Effector memory CD8-positive, alpha-beta T cell (primary cell): Measurements from ENCODE around the gene STX11.

Experiments
- ATAC-seq: fragments of 150-1000 bp; cut with Tn5 transposase; replicated peaks from 2 replicates; pipeline ENCODE4 v1.10.0; 2021; ENCODE audit warnings: mild to moderate bottlenecking, moderate library complexity
- DNase-seq, 3 experiments: peaks; one replicate each; pipeline ENCODE4 v3.0.0; 2021
- H3K27ac Mint-ChIP-seq, 2 donors: one replicate each; pipeline ENCODE4 v1.8.0; 2022; ENCODE audit warnings: mild to moderate bottlenecking in 2 of 2, mixed read lengths in 2 of 2, moderate library complexity in 2 of 2
- H3K27me3 Mint-ChIP-seq, 2 donors: one replicate each; pipeline ENCODE4 v1.8.0; 2022; ENCODE audit warnings: mixed read lengths in 2 of 2
- H3K36me3 Mint-ChIP-seq: one replicate; pipeline ENCODE4 v1.8.0; 2022; ENCODE audit warnings: mild to moderate bottlenecking, moderate library complexity, mixed read lengths; ENCODE audit not compliant: insufficient read depth
- H3K4me1 Mint-ChIP-seq, 2 donors: one replicate each; pipeline ENCODE4 v1.8.0; 2022; ENCODE audit warnings: low read depth in 2 of 2, mixed read lengths in 2 of 2
- H3K4me3 Mint-ChIP-seq, 2 donors: one replicate each; pipeline ENCODE4 v1.8.0; 2022; ENCODE audit warnings: mild to moderate bottlenecking in 2 of 2, mixed read lengths in 2 of 2, moderate library complexity in 2 of 2
- H3K9me3 Mint-ChIP-seq, 2 donors: one replicate each; pipeline ENCODE4 v1.8.0; 2022; ENCODE audit warnings: mixed read lengths in 2 of 2

The STX11 gene

DNA sequence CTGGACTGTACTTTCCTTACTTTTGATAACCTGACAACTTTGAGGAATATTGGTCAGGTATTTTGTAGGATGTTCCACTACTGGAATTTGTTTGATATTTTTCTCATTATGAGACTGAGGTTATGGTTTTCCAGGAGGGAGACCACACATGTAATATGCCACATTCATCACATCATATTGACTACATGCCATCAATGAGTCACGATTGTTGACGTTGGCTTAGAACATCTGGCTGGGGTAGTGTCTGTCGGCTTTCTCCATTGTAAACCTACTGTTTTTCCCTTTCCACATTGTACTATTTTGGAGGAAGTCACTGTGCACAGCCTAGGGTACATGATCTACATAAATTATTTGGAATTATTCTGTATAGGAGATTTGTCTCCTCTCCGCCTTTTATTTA lies 1.4 kb upstream of the STX11 start:
- peak overlapping the region in 1 of 2 donors; percentile 91 for H3K4me3 Mint-ChIP-seq
- H3K9me3 Mint-ChIP-seq, result no peaks in the 10 kb centered on the region
- peaks cover 17% of the 10 kb centered on the region for H3K36me3 Mint-ChIP-seq
- DNase-seq, result no peak
- peak overlapping the region in 1 of 2 donors; percentile 17 for H3K27ac Mint-ChIP-seq
- H3K27me3 Mint-ChIP-seq, result no peaks in the 10 kb centered on the region
- ATAC-seq, result no peak
- H3K4me1 Mint-ChIP-seq, result peaks cover 26 to 28% of the 10 kb centered on the region in 2 donors

DNA sequence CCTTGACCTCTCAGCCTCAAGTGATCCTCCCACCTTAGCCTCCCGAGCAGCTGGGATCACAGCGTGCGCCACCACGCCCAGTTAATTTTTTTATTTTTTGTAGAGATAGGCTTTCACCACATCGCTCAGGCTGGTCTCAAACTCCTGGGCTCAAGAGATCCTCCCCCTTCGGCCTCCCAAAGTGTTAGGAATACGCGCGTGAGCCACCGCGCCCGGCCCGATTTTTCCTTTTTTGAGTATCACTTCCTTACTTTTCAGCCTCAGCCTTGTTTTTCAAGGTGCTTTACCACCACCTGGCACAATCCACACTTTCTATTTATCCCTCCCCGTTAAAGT lies 791 bp upstream of the STX11 start:
- peak overlapping the region; percentile 88 to 98 for H3K27ac Mint-ChIP-seq
- no peaks in the 10 kb centered on the region for H3K9me3 Mint-ChIP-seq
- H3K36me3 Mint-ChIP-seq, result peaks cover 17% of the 10 kb centered on the region
- no peak for ATAC-seq
- DNase-seq, result no peak
- peak overlapping the region; percentile 88 to 91 for H3K4me3 Mint-ChIP-seq
- peaks cover 29 to 30% of the 10 kb centered on the region in 2 donors for H3K4me1 Mint-ChIP-seq
- H3K27me3 Mint-ChIP-seq, result no peaks in the 10 kb centered on the region

DNA sequence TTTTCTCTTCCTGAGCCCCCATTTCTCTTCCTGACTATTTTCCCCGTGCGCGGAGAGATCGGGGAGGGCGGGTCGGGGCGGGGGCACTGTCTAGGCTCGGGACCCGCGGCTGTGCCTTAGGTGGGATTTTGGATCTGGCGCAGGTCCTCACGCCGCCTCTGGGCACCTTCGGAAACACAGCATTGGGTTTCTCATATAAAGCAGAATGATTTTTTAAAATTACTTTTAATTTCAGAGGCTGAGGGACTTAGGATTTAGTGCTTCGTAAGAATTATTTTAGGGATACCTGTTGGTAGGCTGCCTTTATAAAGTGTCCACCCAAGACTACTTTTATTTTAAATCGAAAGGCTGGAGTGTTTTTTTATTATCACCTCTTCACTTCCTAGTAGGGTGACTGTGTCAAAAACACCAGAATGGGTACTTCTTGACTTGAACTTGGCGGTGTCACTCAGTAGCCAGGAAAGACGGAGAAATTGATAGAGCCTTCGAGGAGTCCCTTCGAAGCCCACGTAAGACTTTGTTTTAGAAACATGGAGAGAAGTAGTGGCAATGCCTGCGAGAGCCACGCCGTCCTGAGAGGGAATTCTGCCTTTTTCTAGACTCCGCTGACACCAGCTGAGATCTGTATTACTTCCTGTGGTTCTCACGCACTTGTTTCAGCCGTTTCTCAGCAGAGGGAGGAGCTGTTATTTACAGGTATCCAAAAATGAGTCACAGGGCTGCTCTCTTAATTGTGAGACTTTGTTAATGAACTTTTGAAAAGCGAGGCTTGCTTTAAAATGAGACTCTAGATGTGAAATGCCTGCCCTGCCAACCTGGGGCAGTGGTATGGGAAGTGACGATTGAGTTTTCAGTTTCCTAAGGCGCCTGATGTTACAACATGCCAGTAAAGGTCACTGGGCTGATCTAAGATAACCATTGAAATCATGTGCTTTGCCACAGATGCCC lies 667 bp downstream of the STX11 start:
- peaks cover 34 to 39% of the 10 kb centered on the region in 2 donors for H3K4me1 Mint-ChIP-seq
- no peaks in the 10 kb centered on the region for H3K27me3 Mint-ChIP-seq
- peaks cover 18% of the 10 kb centered on the region for H3K36me3 Mint-ChIP-seq
- H3K4me3 Mint-ChIP-seq, result peak overlapping the region; percentile 88 to 91
- peak overlapping the region; percentile 95 to 98 for H3K27ac Mint-ChIP-seq
- DNase-seq, result peak; percentile 57 to 70 (median 61)
- H3K9me3 Mint-ChIP-seq, result no peaks in the 10 kb centered on the region
- ATAC-seq, result peak; percentile 79

DNA sequence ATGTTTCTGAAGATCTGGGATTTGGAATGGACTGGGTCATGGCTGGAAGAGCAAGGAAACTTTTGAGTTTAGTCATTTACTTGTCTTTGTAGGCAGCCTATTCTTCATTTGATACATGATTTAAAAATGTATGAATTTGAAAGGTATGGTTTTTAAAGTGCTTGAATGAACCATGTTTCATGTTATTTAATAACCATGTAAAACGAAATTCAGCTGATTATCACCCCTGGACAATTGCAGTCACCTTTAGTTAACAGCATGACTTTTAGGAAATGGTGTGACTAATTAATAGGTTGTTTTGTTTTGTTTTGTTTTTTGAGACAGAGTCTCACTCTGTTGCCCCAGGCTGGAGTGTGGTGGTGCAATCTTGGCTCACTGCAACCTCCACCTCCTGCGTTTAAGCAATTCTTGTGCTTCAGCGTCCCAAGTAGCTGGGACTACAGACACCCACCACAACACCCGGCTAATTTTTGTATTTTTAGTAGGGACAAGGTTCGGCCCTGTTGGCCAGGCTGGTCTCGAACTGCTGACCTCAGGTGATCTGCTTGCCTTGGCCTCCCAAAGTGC lies 2.1 kb downstream of the STX11 start:
- DNase-seq (peak in 1 of 3 experiments; percentile 7), ATAC-seq (no peak)
- Mint-ChIP-seq H3K4me3 (peak overlapping the region; percentile 88 to 91), H3K9me3 (no peaks in the 10 kb centered on the region), H3K4me1 (peaks cover 45 to 53% of the 10 kb centered on the region in 2 donors), H3K27ac (peak overlapping the region; percentile 95 to 98), H3K36me3 (peaks cover 25% of the 10 kb centered on the region), H3K27me3 (no peaks in the 10 kb centered on the region)

DNA sequence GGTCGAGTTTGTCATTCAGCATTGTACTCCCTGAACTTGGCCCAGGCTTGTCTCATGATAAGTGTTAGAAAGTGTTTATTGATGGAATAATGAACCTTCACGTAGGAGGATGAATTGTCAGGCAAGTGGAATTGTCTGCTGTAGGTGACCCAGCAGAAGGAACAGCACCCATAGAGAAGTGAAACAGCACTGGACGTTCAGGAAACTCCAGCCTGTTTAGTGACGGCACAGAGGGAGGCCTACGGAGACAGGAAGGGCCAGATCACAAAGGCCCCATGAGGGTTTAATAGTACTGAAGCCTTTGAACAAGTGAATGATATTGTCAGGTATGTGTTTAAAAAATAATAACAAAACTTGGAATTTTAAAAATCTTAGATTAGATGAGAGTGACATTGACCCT lies 2.9 kb downstream of the STX11 start:
- Mint-ChIP-seq H3K27ac (peak overlapping the region; percentile 76 to 98), H3K27me3 (no peaks in the 10 kb centered on the region), H3K4me3 (peak overlapping the region; percentile 28 to 91), H3K9me3 (no peaks in the 10 kb centered on the region), H3K36me3 (peaks cover 32% of the 10 kb centered on the region), H3K4me1 (peaks cover 48 to 58% of the 10 kb centered on the region in 2 donors)
- DNase-seq (no peak), ATAC-seq (no peak)

DNA sequence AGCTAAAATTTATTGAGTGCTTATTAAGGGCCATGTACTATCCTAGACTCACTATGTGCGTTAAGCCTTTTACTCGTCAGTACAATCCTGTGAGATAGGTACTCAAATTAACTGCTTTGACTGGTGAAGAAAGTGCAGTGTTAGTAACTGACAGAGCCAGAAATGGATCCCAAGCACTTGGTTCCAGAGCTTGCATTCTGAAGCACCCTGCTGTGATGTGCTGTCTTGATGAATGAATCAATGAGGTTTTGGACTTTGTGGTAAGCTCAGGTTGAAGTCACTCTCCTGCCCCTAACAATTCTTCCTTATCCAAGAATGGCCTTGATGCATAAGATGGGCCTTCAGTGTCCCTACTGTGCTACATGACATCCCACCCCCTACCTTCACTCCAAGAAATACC lies 3.7 kb downstream of the STX11 start:
- ATAC-seq (no peak), DNase-seq (no peak)
- Mint-ChIP-seq H3K27me3 (no peaks in the 10 kb centered on the region), H3K4me1 (peaks cover 48 to 60% of the 10 kb centered on the region in 2 donors), H3K4me3 (peak overlapping the region; percentile 28 to 91), H3K9me3 (no peaks in the 10 kb centered on the region), H3K27ac (peak overlapping the region in 1 of 2 donors; percentile 98), H3K36me3 (peaks cover 32% of the 10 kb centered on the region)

DNA sequence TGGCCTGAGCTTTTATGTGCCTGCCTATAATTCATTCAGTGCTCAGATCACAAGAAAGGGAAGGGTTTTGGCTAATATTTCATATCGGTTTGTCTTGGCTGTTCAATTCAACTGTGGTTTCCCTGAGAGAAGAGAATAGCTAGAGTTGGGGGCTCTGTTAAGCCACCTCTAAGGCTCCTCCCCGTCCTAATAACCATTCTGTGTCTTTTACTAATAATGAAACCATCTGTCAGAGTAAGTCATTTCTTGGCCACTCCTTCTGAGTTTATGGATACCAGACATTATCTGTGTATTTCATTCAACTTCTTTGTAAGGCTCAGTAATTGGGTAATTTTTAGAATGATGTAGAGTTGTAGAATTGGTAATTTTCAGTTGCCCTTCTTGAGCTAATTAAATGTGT lies 5.2 kb downstream of the STX11 start:
- no peaks in the 10 kb centered on the region for H3K9me3 Mint-ChIP-seq
- no peaks in the 10 kb centered on the region for H3K27me3 Mint-ChIP-seq
- peaks cover 30% of the 10 kb centered on the region for H3K36me3 Mint-ChIP-seq
- no peak for DNase-seq
- no peak overlapping the region for H3K27ac Mint-ChIP-seq
- peak overlapping the region in 1 of 2 donors; percentile 60 for H3K4me3 Mint-ChIP-seq
- peaks cover 43 to 55% of the 10 kb centered on the region in 2 donors for H3K4me1 Mint-ChIP-seq
- ATAC-seq, result no peak

DNA sequence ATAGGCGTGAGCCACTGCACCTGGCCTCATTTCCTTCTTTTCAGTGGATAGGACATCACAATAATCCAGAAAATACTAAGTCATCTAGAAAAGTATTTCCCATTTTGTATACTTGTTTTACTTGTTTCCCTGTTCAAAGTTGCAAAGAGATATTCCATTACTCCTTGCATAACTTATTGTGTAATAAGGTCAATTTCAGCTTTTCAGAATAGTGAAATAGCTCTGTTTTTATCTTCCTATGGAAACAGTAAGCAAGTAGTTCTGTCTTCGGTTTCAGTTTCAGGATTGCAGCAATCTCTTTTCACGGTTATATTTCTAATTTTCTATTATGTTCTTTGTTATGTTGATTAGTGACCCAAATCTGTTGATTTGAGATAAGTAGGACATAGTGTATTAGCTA lies 6.0 kb downstream of the STX11 start:
- Mint-ChIP-seq H3K27me3 (no peaks in the 10 kb centered on the region), H3K27ac (peak overlapping the region; percentile 86 to 89), H3K9me3 (no peaks in the 10 kb centered on the region), H3K36me3 (peaks cover 22% of the 10 kb centered on the region), H3K4me1 (peaks cover 40 to 54% of the 10 kb centered on the region in 2 donors), H3K4me3 (peak overlapping the region; percentile 48 to 60)
- ATAC-seq, result no peak
- DNase-seq, result no peak

DNA sequence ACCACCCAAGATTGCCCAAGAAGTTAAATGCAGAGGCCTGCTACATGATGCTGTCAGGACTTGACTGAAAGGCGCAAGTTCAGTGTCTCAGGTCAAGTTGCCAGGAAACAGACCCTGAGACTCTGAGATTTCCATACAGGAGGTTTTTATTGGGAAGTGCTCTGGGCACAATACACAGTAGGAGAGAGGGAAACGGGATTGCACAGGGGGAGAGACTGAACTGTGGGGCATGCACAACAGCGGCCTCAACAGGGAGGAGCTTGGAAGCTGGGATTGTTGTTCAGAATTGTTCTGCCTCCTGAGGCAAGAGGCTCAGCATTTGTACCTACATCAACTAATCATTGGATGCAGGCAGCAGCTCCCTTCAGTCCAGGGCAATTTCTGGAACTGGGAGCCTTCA lies 6.7 kb downstream of the STX11 start:
- no peak overlapping the region for H3K4me3 Mint-ChIP-seq
- DNase-seq (no peak), ATAC-seq (no peak)
- peak overlapping the region; percentile 86 to 89 for H3K27ac Mint-ChIP-seq
- H3K4me1 Mint-ChIP-seq, result peaks cover 36 to 54% of the 10 kb centered on the region in 2 donors
- H3K9me3 Mint-ChIP-seq, result no peaks in the 10 kb centered on the region
- no peaks in the 10 kb centered on the region for H3K27me3 Mint-ChIP-seq
- H3K36me3 Mint-ChIP-seq, result peaks cover 24% of the 10 kb centered on the region

DNA sequence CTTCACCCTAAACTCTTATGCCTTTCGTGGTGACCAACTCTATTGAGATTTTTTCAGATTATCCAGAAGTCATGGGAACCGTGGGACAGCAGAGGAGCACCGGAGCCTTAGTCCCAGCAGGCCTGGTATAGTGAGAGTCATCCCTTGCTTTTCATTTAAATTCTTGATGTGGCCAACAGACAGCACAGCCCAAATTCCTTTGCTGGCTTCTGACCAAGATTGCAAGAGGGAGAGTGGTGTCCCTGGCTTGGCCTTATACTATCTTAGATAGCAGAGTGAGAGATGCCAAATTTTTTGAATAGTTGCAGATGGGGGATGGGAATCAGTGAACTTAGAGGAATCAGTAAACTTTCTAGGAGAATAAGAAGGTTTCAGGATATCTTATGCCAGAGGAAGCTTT lies 7.8 kb downstream of the STX11 start:
- peaks cover 36 to 49% of the 10 kb centered on the region in 2 donors for H3K4me1 Mint-ChIP-seq
- no peaks in the 10 kb centered on the region for H3K27me3 Mint-ChIP-seq
- H3K36me3 Mint-ChIP-seq, result peaks cover 24% of the 10 kb centered on the region
- peak overlapping the region; percentile 86 to 89 for H3K27ac Mint-ChIP-seq
- DNase-seq (no peak), ATAC-seq (no peak)
- no peak overlapping the region for H3K4me3 Mint-ChIP-seq
- no peaks in the 10 kb centered on the region for H3K9me3 Mint-ChIP-seq

DNA sequence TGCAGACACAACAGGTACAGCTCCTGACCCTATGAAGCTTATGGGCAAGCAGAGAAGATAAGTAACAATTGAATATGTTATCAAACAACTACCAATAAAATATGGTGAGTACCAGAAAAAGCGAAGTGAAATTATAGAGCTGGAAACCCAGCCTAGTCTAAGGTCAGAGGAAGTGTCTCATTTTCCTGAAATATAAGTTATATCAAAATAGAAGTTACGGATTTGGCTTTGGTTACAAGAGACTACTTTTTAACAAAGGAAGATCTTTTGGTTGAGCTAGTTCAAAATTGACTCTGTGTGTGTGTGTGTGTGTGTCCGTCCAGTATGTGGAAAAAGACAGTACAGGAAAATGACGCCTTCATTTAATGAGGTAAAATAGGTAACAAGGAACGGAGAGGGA lies 8.9 kb downstream of the STX11 start:
- Mint-ChIP-seq H3K9me3 (no peaks in the 10 kb centered on the region), H3K4me3 (no peak overlapping the region), H3K36me3 (peaks cover 24% of the 10 kb centered on the region), H3K4me1 (peaks cover 29 to 42% of the 10 kb centered on the region in 2 donors), H3K27ac (peak overlapping the region in 1 of 2 donors; percentile 89), H3K27me3 (no peaks in the 10 kb centered on the region)
- DNase-seq, result no peak
- no peak for ATAC-seq

DNA sequence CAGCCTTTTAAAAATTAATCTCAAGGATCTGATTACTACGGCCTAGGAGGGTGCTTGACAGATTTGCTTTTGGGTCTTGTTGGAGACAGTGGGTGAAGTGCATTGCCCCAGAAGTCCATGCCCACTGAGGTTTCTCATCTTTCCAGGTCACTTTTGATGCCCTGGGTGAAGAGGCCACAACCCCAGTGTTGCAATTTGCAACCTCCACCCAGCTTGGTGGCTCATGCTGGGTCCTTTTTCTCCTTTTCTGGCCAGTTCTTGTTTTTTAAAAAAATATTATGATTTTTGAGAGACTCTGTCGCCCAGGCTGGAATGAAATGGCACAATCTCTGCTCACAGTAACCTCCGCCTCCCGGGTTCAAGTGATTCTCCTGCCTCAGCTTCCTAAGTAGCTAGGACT lies 9.4 kb downstream of the STX11 start:
- Mint-ChIP-seq H3K27me3 (no peaks in the 10 kb centered on the region), H3K4me1 (peaks cover 26 to 40% of the 10 kb centered on the region in 2 donors), H3K4me3 (no peak overlapping the region), H3K27ac (no peak overlapping the region), H3K36me3 (peaks cover 24% of the 10 kb centered on the region), H3K9me3 (no peaks in the 10 kb centered on the region)
- no peak for ATAC-seq
- no peak for DNase-seq

DNA sequence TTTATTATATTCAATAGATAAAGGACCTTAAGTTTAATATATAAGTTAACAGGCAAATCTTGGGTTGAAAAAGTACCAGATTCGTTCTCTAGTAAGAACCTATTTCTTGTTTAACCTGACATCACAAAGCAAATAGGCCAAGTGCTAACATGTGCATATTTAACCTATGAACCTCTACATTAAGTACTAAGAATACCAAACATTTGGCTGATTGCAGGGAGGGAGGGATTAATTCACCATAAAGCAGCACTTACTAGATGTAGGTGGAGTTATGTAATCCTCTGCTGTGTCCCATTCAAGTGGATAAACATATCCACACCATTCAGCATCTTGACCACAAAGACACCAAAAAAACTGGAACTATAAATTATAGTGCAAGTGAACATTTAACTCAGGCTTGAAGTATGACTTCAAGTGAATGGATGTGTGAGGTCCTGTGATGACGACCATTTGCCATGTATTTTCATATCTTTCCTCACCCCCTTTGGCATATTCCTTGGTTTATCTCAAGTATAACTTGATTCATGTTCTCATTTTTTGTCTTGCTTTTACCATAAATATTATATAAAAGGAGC lies 10.2 kb downstream of the STX11 start:
- H3K4me1 Mint-ChIP-seq, result peaks cover 24 to 35% of the 10 kb centered on the region in 2 donors
- no peaks in the 10 kb centered on the region for H3K9me3 Mint-ChIP-seq
- H3K27me3 Mint-ChIP-seq, result no peaks in the 10 kb centered on the region
- H3K27ac Mint-ChIP-seq, result no peak overlapping the region
- peaks cover 24% of the 10 kb centered on the region for H3K36me3 Mint-ChIP-seq
- ATAC-seq (no peak), DNase-seq (no peak)
- H3K4me3 Mint-ChIP-seq, result no peak overlapping the region
